Small intestine (tissue), 7 donors: ENCODE measurements around the gene FLNA. TPM values are rescaled to one million over a fixed set of nuclear protein-coding genes. Genes with fewer than 3 reads are reported as not detected.
"Not testable (repeated sequence)": the region's sequence is repeated elsewhere in the genome, so short reads cannot be mapped to it uniquely, and the experiment has no call there.

Source experiments
- DNase-seq, 2 donors: peaks; one replicate each; pipeline versions ENCODE4 v3.0.0 to v3.0.0-alpha.2; 2013
- FAIRE-seq: peaks from 2 replicates; lab custom pipeline; 2012; peaks lifted over from hg19 to GRCh38; lab: Jason Lieb, UNC
- H3K27ac ChIP-seq, 3 donors: one replicate each; pipeline ENCODE4 v1.5.1; 2013; ENCODE audit warnings: low read length in 2 of 3, mild to moderate bottlenecking in 2 of 3, control low read depth in 1 of 3, inconsistent platforms in 1 of 3, low read depth in 1 of 3, moderate library complexity in 1 of 3
- H3K27me3 ChIP-seq, 3 donors: one replicate each; pipeline ENCODE4 v1.6.1; 2013; ENCODE audit warnings: low read length in 3 of 3, inconsistent platforms in 1 of 3; ENCODE audit not compliant: control insufficient read depth in 3 of 3, insufficient read depth in 3 of 3
- H3K36me3 ChIP-seq, 3 donors: one replicate each; pipeline ENCODE4 v1.6.1; 2013; ENCODE audit warnings: low read length in 3 of 3, inconsistent platforms in 1 of 3, low read depth in 1 of 3, mild to moderate bottlenecking in 1 of 3, moderate library complexity in 1 of 3; ENCODE audit not compliant: control insufficient read depth in 3 of 3, insufficient read depth in 2 of 3
- H3K4me1 ChIP-seq, 3 donors: one replicate each; pipeline ENCODE4 v1.6.1; 2013; ENCODE audit warnings: low read length in 2 of 3, inconsistent platforms in 1 of 3, low read depth in 1 of 3, mild to moderate bottlenecking in 1 of 3, moderate library complexity in 1 of 3; ENCODE audit not compliant: control insufficient read depth in 3 of 3, insufficient read depth in 2 of 3
- H3K4me3 ChIP-seq, 3 donors: one replicate each; pipeline ENCODE4 v1.5.1; 2013; ENCODE audit warnings: low read length in 3 of 3, control low read depth in 1 of 3, inconsistent platforms in 1 of 3, low read depth in 1 of 3, mild to moderate bottlenecking in 1 of 3, moderate library complexity in 1 of 3
- H3K9me3 ChIP-seq, 2 donors: one replicate each; pipeline ENCODE4 v1.6.1; 2013; ENCODE audit warnings: low read depth in 1 of 2, low read length in 1 of 2; ENCODE audit not compliant: control insufficient read depth in 2 of 2, insufficient read depth in 1 of 2
- WGBS, 3 donors: extraction: QIAGEN DNeasy Blood & Tissue Kit; methylation state at CpG; one replicate each; pipeline ENCODE4 v1.1.7; 2013; 5-methylcytosine and 5-hydroxymethylcytosine counted together
- polyA plus RNA-seq, 4 donors: library from polyadenylated mRNA; stranded (reverse) in 3 of 4; unstranded in 1 of 4; fragments of 200-250 nt in 3 of 4; fragments of 120-200 nt in 1 of 4; gene quantifications; one replicate each; pipeline versions ENCODE4 v1.2.1 to v1.2.3, GENCODE V29; 2013
- donor health status: healthy with polysubstance abuse.
- donor health status: control.
- donor health status: control.
- donor health status: Bipolar disorder and iron deficiency.
- donor health status: healthy.

FLNA gene
- polyA plus RNA-seq, 4 donors = 19.2 to 251 (median 73.8) TPM

- no peak for DNase-seq
- H3K27ac ChIP-seq = peak overlapping the region in 2 of 3 donors; percentile 38 to 58
- H3K27me3 ChIP-seq = no peaks in the 10 kb centered on the region
- no peak overlapping the region for H3K4me3 ChIP-seq
- H3K9me3 ChIP-seq = no peaks in the 10 kb centered on the region
- H3K36me3 ChIP-seq = peaks cover 0 to 46% (median 3%) of the 10 kb centered on the region in 3 donors
- no peak for FAIRE-seq
- WGBS, 3 donors = 41 to 57% (median 47%) methylated on average over 6 of the region's 6 CpGs
- H3K4me1 ChIP-seq = peaks cover 0 to 5% (median 0%) of the 10 kb centered on the region in 3 donors
Measured at GRCh38 chrX:154401918-154402621, 27.6 kb upstream of the FLNA start.

GRCh38 chrX:154401045-154401799 is 26.8 kb upstream of the FLNA start:
- H3K9me3 ChIP-seq = no peaks in the 10 kb centered on the region
- H3K36me3 ChIP-seq = peaks cover 0 to 46% (median 3%) of the 10 kb centered on the region in 3 donors
- no peaks in the 10 kb centered on the region for H3K27me3 ChIP-seq
- FAIRE-seq (no peak), DNase-seq (peak; percentile 28 to 45)
- H3K27ac ChIP-seq = peak overlapping the region in 2 of 3 donors; percentile 62 to 66
- no peak overlapping the region for H3K4me3 ChIP-seq
- peaks cover 0 to 5% (median 0%) of the 10 kb centered on the region in 3 donors for H3K4me1 ChIP-seq
- 31 to 52% (median 50%) methylated on average over 4 to 6 of the region's 6 CpGs for whole genome bisulfite sequencing, 3 donors

GRCh38 chrX:154400369-154400817 is 26.0 kb upstream of the FLNA start:
- not testable (repeated sequence) for DNase-seq, H3K27me3 ChIP-seq, H3K9me3 ChIP-seq, FAIRE-seq, H3K4me1 ChIP-seq, H3K4me3 ChIP-seq
- WGBS, 3 donors = 75 to 83% (median 78%) methylated on average over 4 to 6 of the region's 6 CpGs
- H3K36me3 ChIP-seq = peaks cover 0 to 46% (median 3%) of the 10 kb centered on the region in 3 donors
- peak overlapping the region in 2 of 3 donors; percentile 99 to 100 for H3K27ac ChIP-seq

GRCh38 chrX:154399527-154400368 is 25.3 kb upstream of the FLNA start:
- peak overlapping the region; percentile 45 to 100 (median 99) for H3K27ac ChIP-seq
- no peaks in the 10 kb centered on the region for H3K9me3 ChIP-seq
- DNase-seq (no peak), FAIRE-seq (no peak)
- H3K4me1 ChIP-seq = peaks cover 0 to 5% (median 0%) of the 10 kb centered on the region in 3 donors
- WGBS, 3 donors = 34 to 53% (median 36%) methylated on average over 12 to 14 of the region's 14 CpGs
- peaks cover 0 to 41% (median 3%) of the 10 kb centered on the region in 3 donors for H3K36me3 ChIP-seq
- no peaks in the 10 kb centered on the region for H3K27me3 ChIP-seq
- H3K4me3 ChIP-seq = peak overlapping the region in 2 of 3 donors; percentile 61 to 96

GRCh38 chrX:154398668-154399526 is 24.5 kb upstream of the FLNA start:
- peaks cover 0 to 5% (median 0%) of the 10 kb centered on the region in 3 donors for H3K4me1 ChIP-seq
- 1 to 48% (median 8%) methylated on average over 46 to 49 of the region's 49 CpGs for WGBS, 3 donors
- no peak for FAIRE-seq
- H3K4me3 ChIP-seq = peak overlapping the region; percentile 61 to 96 (median 78)
- peaks cover 0 to 38% (median 3%) of the 10 kb centered on the region in 3 donors for H3K36me3 ChIP-seq
- DNase-seq = peak; percentile 81 to 89
- no peaks in the 10 kb centered on the region for H3K9me3 ChIP-seq
- H3K27me3 ChIP-seq = no peaks in the 10 kb centered on the region
- H3K27ac ChIP-seq = peak overlapping the region; percentile 94 to 100 (median 99)

GRCh38 chrX:154397888-154398667 is 23.6 kb upstream of the FLNA start, which contains the start of gene RPL10:
Gene RPL10 (plus strand): TSS chrX:154398377. CDS start chrX:154398520, 143 bp downstream.
- FAIRE-seq (no peak), DNase-seq (peak; percentile 94 to 95)
- WGBS, 3 donors = 1 to 47% (median 14%) methylated on average over 52 to 69 of the region's 69 CpGs

More at GRCh38 chrX:154397888-154398667, 23.6 kb upstream of the FLNA start, which contains the start of gene RPL10:
- no peaks in the 10 kb centered on the region for H3K9me3 ChIP-seq
- H3K36me3 ChIP-seq = peaks cover 0 to 33% (median 3%) of the 10 kb centered on the region in 3 donors
- H3K27me3 ChIP-seq = no peaks in the 10 kb centered on the region
- H3K27ac ChIP-seq = peak within 1 kb of the TSS; percentile 94 to 100 (median 99)
- H3K4me3 ChIP-seq = peak within 1 kb of the TSS; percentile 61 to 96 (median 78)
- peaks cover 0 to 5% (median 0%) of the 10 kb centered on the region in 3 donors for H3K4me1 ChIP-seq
